HepG2 (cell line): ENCODE results near the gene LSM2.

Experiments
- CTCF ChIP-seq: sonication (generic); formaldehyde crosslinking; IDR thresholded peaks from 2 replicates; pipeline ENCODE4 v1.5.0; 2020; ENCODE audit warnings: mild to moderate bottlenecking, missing genetic modification reagents, moderate library complexity
- FOXM1 ChIP-seq: sonication (generic); formaldehyde crosslinking; IDR thresholded peaks from 2 replicates; pipeline ENCODE4 v1.5.0; 2020; ENCODE audit warnings: missing genetic modification reagents
- MXD3 ChIP-seq: IDR thresholded peaks from 2 replicates; pipeline ENCODE4 v1.6.1; 2016; ENCODE audit warnings: mild to moderate bottlenecking, missing biosample characterization, missing genetic modification reagents
- POLR2A ChIP-seq, 2 experiments: IDR thresholded peaks; 2 replicates each; pipeline ENCODE4 v1.6.1; 2011; ENCODE audit warnings: low read depth in 2 of 2, low read length in 2 of 2, mild to moderate bottlenecking in 1 of 2, moderate library complexity in 1 of 2; ENCODE audit not compliant: insufficient read depth in 1 of 2
- ZNF235 ChIP-seq: sonication (generic); formaldehyde crosslinking; IDR thresholded peaks from 2 replicates; pipeline ENCODE4 v1.8.1; 2023; ENCODE audit warnings: mild to moderate bottlenecking, missing genetic modification reagents, borderline replicate concordance
- ZNF335 ChIP-seq: sonication (generic); formaldehyde crosslinking; IDR thresholded peaks from 2 replicates; pipeline ENCODE4 v1.4.0; 2020; ENCODE audit warnings: missing genetic modification reagents

GRCh38 chr6:31844507-31844906, 37.7 kb upstream of the LSM2 start:
- TF ChIP-seq CTCF, result no peak
- TF ChIP-seq ZNF235, result no peak
- no peak for TF ChIP-seq FOXM1 (CRISPR knock-in tag)
- TF ChIP-seq POLR2A (IDR thresholded peaks at IDR 0.05; ENCODE audit: insufficient read depth in 1 of 2, low read depth in 2 of 2, low read length in 2 of 2), result no peak
- no peak for TF ChIP-seq ZNF335
- TF ChIP-seq MXD3 (CRISPR knock-in tag), result no peak
